ENCODE measurements around the gene CHST8. TPM values are rescaled to one million over a fixed set of nuclear protein-coding genes. Genes with fewer than 3 reads are reported as not detected.

Gene CHST8
- polyA plus RNA-seq, 1 of the 3 experiments (the other 2 are of a cell fraction), result 0.05 TPM

GRCh38 chr19:33796164-33796875, 174.6 kb downstream of the CHST8 start, which contains the start of gene KCTD15:
Gene KCTD15, plus strand, starts transcription at chr19:33796870. Its CDS starts 3,585 bp downstream, at chr19:33800455.
- peak within 1 kb of the TSS; percentile 93 for H2AFZ ChIP-seq (ENCODE audit: low read depth)
- H3K4me3 ChIP-seq (ENCODE audit: low read depth in 2 of 2, low read length in 1 of 2), result peak within 1 kb of the TSS; percentile 49 to 75
- 0% methylated on average over 33 of the region's 92 CpGs for WGBS (ENCODE audit: low lambda C conversion rate)
- no peaks in the 10 kb centered on the region for H3K27me3 ChIP-seq (ENCODE audit: insufficient read depth)
- H3K4me2 ChIP-seq, result peak within 1 kb of the TSS; percentile 93
- H3K9ac ChIP-seq, result peak within 1 kb of the TSS; percentile 74
- H3K27ac ChIP-seq (ENCODE audit: low read depth in 2 of 2, low read length in 1 of 2), result peak within 1 kb of the TSS; percentile 80 to 82
- peaks cover 0 to 40% of the 10 kb centered on the region in 2 experiments; a peak in 2 of 4 replicates for H3K4me1 ChIP-seq (ENCODE audit: control insufficient read depth in 1 of 2, insufficient read depth in 2 of 2, low read depth in 1 of 2, low read length in 1 of 2)
- no peaks in the 10 kb centered on the region for H4K20me1 ChIP-seq (ENCODE audit: insufficient read depth)
- ChIA-PET CTCF (interaction anchor here (0.6 to 8.8 kb wide), 16 partner anchors 9 to 425 kb away, joined by 3 to 119 read pairs (median 5); no protein-coding TSS in a partner anchor), POLR2A (interaction anchor here (0.9 to 3.1 kb wide), 14 partner anchors 17 to 422 kb away, joined by 3 to 24 read pairs (median 8); no protein-coding TSS in a partner anchor)
- H3K9me2 ChIP-seq, result no peaks in the 10 kb centered on the region
- no peaks in the 10 kb centered on the region for H3K79me2 ChIP-seq (ENCODE audit: insufficient read depth)
- DNase-seq, result peak; percentile 86
- TF ChIP-seq JUND (IDR thresholded peaks at IDR 0.05), result no peak
- no peak for TF ChIP-seq YY1 (IDR thresholded peaks at IDR 0.05; ENCODE audit: low read depth)
- no peak for TF ChIP-seq FOXM1 (IDR thresholded peaks at IDR 0.05; ENCODE audit: low read depth)
- no peaks in the 10 kb centered on the region for H3K9me3 ChIP-seq
- H3F3A ChIP-seq (replicated peaks; ENCODE audit: insufficient read depth), result peaks cover 5% of the 10 kb centered on the region
- H3K36me3 ChIP-seq (replicated peaks in 1 of 2; ENCODE audit: control insufficient read depth in 1 of 2, insufficient read depth in 2 of 2, low read length in 1 of 2), result no peaks in the 10 kb centered on the region

- no peak for TF ChIP-seq FOSL2 (IDR thresholded peaks at IDR 0.05; ENCODE audit: borderline replicate concordance, low read depth)
- Histone ChIP-seq H4K20me1 (ENCODE audit: insufficient read depth) (no peaks in the 10 kb centered on the region), H3K9me3 (no peaks in the 10 kb centered on the region), H3K4me3 (ENCODE audit: low read depth in 2 of 2, low read length in 1 of 2) (peak overlapping the region; percentile 49 to 75), H3K79me2 (ENCODE audit: insufficient read depth) (no peaks in the 10 kb centered on the region), H3K27ac (ENCODE audit: low read depth in 2 of 2, low read length in 1 of 2) (peak overlapping the region in 1 of 2 experiments; percentile 82; a peak in 2 of 4 replicates), H3K36me3 (replicated peaks in 1 of 2; ENCODE audit: control insufficient read depth in 1 of 2, insufficient read depth in 2 of 2, low read length in 1 of 2) (peaks cover 0 to 5% of the 10 kb centered on the region in 2 experiments), H3K9me2 (no peaks in the 10 kb centered on the region), H3K4me1 (ENCODE audit: control insufficient read depth in 1 of 2, insufficient read depth in 2 of 2, low read depth in 1 of 2, low read length in 1 of 2) (peaks cover 0 to 40% of the 10 kb centered on the region in 2 experiments; a peak in 2 of 4 replicates), H2AFZ (ENCODE audit: low read depth) (peak overlapping the region; percentile 74), H3K9ac (peak overlapping the region; percentile 62; the same call in 1 of the 2 replicates), H3K27me3 (ENCODE audit: insufficient read depth) (no peaks in the 10 kb centered on the region), H3K4me2 (peak overlapping the region; percentile 93), H3F3A (replicated peaks; ENCODE audit: insufficient read depth) (peaks cover 5% of the 10 kb centered on the region)
- POLR2A ChIA-PET, result interaction anchor here (0.5 to 3.1 kb wide), 13 partner anchors 15 to 362 kb away, joined by 3 to 24 read pairs (median 6); no protein-coding TSS in a partner anchor
- WGBS (ENCODE audit: low lambda C conversion rate), result 47% methylated on average over 56 of the region's 61 CpGs
- CTCF ChIA-PET, result interaction anchor here (1.4 to 8.8 kb wide), 7 partner anchors 7 to 298 kb away, joined by 3 to 79 read pairs (median 12); no protein-coding TSS in a partner anchor
- peak; percentile 82 for DNase-seq
Measured at GRCh38 chr19:33797802-33798671, 176.3 kb downstream of the CHST8 start.

GRCh38 chr19:33798681-33799111, 176.9 kb downstream of the CHST8 start:
- WGBS (ENCODE audit: low lambda C conversion rate), result 93% methylated on average over 12 of the region's 12 CpGs
- H3K9ac ChIP-seq, result no peak overlapping the region
- no peak overlapping the region for H2AFZ ChIP-seq (ENCODE audit: low read depth)
- no peaks in the 10 kb centered on the region for H3K9me3 ChIP-seq
- H3K9me2 ChIP-seq, result no peaks in the 10 kb centered on the region
- DNase-seq, result peak; percentile 21
- peaks cover 0 to 39% of the 10 kb centered on the region in 2 experiments; a peak in 2 of 4 replicates for H3K4me1 ChIP-seq (ENCODE audit: control insufficient read depth in 1 of 2, insufficient read depth in 2 of 2, low read depth in 1 of 2, low read length in 1 of 2)
- ChIA-PET CTCF (interaction anchor here (1.1 to 8.8 kb wide), 5 partner anchors 15 to 298 kb away, joined by 3 to 79 read pairs (median 40); no protein-coding TSS in a partner anchor), POLR2A (interaction anchor here (1.1 to 3.1 kb wide), 5 partner anchors 14 to 107 kb away, joined by 3 to 24 read pairs (median 7); no protein-coding TSS in a partner anchor)
- H3F3A ChIP-seq (replicated peaks; ENCODE audit: insufficient read depth), result peaks cover 5% of the 10 kb centered on the region
- TF ChIP-seq TEAD4 (IDR thresholded peaks at IDR 0.05; ENCODE audit: borderline replicate concordance, insufficient read depth) (no peak), TAF1 (IDR thresholded peaks at IDR 0.05; ENCODE audit: borderline replicate concordance, low read depth, low read length) (no peak)
- H3K79me2 ChIP-seq (ENCODE audit: insufficient read depth), result no peaks in the 10 kb centered on the region
- peaks cover 0 to 6% of the 10 kb centered on the region in 2 experiments for H3K36me3 ChIP-seq (replicated peaks in 1 of 2; ENCODE audit: control insufficient read depth in 1 of 2, insufficient read depth in 2 of 2, low read length in 1 of 2)
- H3K27ac ChIP-seq (ENCODE audit: low read depth in 2 of 2, low read length in 1 of 2), result peak overlapping the region in 1 of 2 experiments; percentile 82; a peak in 2 of 4 replicates
- H4K20me1 ChIP-seq (ENCODE audit: insufficient read depth), result no peaks in the 10 kb centered on the region
- H3K27me3 ChIP-seq (ENCODE audit: insufficient read depth), result no peaks in the 10 kb centered on the region
- H3K4me3 ChIP-seq (ENCODE audit: low read depth in 2 of 2, low read length in 1 of 2), result no peak overlapping the region; a peak in 1 of 4 replicates
- no peak overlapping the region for H3K4me2 ChIP-seq

Data from SK-N-SH (cell line).